Right forelimb (tissue), 1 donor: Measurements from ENCODE around the gene SPSB4.

ENCODE experiments used
- DNase-seq: peaks from one replicate; pipeline ENCODE4 v3.0.0-alpha.2; 2018

SPSB4 gene

GRCh38 chr3:141076797-141077571 is 25.8 kb downstream of the SPSB4 start:
- peak; percentile 81 for DNase-seq

GRCh38 chr3:141077631-141078030 is 26.5 kb downstream of the SPSB4 start:
- DNase-seq = no peak

DNA sequence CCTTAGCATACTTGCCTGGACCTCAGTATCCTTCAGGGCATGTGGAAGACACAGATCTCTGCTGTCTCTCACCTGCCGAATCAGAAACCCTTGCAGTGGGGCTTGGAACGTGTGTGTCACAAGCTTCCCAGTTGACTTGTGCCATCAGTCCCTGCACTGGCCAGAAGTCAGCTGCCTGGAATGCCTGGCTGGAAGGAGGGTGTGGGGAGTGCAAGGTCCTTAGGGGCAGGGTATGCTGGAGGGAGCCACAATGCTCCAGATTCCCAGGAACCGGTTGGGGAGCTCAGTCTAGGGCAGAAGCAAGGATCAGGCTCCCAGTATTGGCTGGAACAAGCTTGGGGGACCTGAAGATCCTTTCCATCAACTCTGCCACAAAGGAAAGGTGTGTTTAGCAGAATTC is 27.1 kb downstream of the SPSB4 start:
- peak; percentile 34 for DNase-seq

GRCh38 chr3:141080431-141080830 is 29.3 kb downstream of the SPSB4 start:
- DNase-seq = no peak

DNA sequence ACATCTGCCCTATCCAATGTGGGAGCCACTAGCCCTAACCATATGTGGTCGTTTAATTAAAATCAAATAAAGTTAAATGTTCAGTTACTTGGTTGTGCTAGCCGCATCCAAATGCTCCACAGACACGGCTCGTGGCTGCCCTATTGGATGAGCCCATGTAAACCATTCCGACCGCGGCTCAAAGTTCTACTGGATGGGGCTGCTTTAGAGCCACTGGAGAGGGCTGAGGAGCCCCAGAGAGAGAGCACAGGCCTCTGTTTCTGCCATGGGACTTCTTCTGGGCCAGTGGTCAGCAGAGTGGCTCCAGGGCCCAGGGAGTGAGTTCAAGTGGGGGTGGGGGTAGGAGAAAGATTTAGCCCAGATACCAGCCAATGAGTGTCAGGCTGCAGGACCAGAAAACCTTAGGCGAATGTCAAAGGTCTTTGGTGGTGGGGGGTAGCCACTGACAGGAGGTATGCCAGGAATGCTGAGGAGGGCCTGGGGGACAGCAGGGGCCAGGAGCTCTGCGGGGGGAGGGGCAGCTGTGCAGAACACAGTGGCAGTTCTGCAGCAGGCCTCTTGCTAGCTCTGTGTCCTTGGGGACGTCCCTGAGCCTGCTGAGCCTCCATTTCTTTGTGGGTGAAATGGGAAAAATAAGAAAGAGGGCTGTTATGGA is 30.1 kb downstream of the SPSB4 start:
- DNase-seq = peak; percentile 33

DNA sequence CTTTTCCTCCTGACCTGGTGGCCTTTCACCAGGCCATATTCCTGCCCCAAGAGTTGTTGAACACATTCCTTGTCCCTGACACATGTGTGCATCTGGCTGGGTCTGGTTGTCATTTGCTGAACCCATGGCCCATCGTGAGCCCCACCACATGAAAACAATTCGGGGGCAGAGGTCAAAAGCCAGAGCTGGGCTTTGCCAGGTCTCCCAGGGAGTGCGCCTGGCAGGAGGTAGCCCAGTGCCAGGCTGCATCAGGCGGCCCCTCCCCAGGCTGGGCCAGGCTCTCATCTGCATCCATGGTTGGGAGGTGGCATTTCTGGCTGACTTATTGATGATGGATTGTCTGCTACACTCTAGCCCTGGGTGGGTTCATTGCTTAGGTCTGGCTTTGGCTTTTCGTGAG is 30.9 kb downstream of the SPSB4 start:
- DNase-seq = peak; percentile 36

DNA sequence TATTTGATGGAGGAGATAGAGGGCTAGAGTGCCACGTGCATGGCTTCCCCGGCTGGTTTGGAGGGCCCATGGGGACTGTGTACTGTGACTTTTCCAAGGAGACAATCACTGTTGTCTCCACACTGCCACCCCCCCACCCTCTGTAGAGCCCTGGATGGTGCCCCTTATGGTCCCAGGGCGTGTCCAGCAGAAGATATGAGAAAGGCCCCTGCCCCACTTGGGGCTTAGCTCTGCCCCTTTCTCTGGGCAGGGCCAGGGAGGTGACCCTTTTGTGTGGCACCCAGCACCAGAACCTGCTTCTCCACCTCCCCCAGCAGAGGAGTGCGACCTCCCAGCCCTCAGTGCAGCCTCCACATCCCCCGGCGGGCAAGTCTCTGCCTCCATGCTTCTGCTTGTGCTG is 32.1 kb downstream of the SPSB4 start:
- peak; percentile 34 for DNase-seq

DNA sequence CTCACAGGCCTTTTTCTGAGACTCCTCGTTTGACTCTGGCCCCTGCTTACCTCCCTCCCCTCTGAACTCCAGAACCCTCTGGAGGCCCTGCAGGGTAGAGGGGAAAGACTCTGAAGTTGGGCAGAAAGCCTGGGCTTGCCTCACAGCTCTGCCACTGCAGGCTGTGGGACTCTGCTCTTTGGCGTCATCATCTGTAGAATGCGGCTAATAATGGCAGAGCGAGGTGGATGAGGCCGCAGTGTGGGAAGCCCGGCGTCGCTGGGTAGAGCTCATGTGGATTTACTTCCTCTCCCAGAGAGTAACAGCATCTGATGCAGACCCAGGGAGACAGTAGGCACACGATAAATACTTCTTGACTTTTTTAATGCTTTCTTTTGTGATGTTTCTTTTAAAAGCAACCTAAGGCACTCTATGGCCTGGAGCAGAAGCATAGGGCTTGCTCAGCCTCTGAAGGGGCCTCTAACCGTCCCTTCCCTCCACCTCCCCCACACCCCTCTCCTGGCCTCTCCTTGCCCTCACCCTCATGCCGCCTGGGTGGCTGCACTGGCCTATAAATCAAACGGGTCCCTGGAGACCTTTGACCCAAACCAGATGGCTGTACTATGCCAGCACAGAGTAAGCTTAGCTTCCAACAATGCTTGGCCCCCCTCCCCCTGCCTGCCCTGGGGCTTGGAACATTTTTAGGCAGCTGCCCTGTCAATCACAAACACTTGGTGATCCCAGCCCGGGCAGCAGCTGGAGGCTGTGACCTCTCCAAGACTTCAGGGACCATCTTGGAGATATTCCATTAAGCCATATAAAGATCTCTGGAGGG is 32.9 kb downstream of the SPSB4 start:
- peak; percentile 80 for DNase-seq

GRCh38 chr3:141085343-141086070 is 34.4 kb downstream of the SPSB4 start:
- peak; percentile 45 for DNase-seq

GRCh38 chr3:141086188-141086587 is 35.0 kb downstream of the SPSB4 start:
- DNase-seq = no peak

- no peak for DNase-seq
Measured at GRCh38 chr3:141087076-141087777, 36.1 kb downstream of the SPSB4 start.

- no peak for DNase-seq
Measured at GRCh38 chr3:141087778-141088130, 36.6 kb downstream of the SPSB4 start.

DNA sequence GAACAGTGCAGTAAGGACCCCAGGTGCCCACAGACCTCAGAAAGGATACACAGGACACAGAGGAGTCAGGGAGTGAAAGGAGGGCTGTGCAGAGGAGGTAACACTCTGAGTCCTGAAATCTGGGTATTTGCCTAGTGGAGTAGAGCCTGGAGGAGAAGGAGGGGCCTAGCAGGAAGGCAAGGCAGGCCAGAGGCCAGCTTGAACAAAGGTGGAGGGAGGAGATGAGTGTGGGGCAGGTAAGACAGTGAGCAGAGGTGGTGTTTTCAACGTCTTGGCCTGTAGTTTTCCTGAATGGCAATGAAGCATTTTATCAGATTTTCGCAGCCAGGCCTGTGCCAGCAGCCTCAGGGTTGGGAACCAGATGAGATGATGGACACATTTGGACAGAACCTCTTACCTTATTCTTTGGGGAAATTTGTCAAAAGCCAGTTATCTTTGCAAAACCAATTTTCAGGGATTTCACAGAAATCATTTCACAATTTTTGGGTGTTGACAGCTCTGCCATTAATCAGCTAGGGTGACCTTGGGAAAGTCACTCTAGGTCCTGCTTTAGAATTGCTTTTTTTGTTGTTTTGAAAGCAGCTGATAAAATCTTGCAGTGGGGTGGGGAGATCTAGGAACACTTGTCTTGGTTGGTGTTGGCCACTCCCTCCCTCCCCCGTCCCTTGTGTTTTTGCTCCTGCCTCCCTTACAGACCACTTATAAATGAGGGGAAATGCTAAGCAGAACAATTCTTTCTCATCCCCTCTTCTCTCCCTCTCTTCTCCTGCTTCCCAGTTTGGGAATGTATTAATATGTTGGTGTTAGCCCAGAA is 38.4 kb downstream of the SPSB4 start:
- DNase-seq = no peak

DNA sequence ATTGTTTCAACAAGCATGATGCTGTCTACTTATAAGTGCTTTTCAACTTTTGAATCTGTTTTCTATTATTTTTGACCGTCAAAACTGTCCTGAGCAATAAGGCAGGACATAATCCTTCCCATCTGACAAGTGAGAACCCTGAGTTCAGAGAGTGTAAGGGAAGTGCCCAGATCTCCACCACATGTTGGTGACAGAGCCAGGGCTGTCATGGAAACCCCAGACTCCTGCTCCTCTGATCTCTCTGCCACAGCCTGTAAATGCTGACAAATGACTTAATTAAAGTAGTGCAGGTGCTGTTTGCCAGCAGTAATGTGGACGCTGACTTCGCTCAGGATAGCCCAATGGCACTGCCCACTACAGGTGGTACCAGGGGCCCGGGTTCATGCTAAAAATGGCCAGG is 40.3 kb downstream of the SPSB4 start:
- no peak for DNase-seq

DNA sequence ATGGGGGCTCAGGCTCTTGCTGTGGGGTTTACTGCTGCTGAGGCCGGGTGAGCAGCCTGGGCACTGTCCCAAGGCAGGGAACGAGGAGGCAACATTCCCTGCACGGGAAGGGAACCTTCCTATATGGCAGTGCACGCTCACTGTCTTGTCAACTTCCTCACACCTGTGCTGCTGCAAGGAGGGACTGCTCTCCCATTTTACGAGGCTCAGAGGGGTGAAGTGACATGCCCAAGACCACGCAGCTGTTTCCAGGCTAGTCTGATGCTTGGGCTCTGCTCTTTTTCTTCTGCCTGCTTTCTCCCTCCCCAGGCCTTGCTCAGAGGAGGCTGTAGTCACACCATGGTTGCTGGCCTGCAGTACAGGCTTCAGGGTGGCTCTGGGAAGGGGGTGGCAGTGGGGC is 41.5 kb downstream of the SPSB4 start:
- DNase-seq = no peak

DNA sequence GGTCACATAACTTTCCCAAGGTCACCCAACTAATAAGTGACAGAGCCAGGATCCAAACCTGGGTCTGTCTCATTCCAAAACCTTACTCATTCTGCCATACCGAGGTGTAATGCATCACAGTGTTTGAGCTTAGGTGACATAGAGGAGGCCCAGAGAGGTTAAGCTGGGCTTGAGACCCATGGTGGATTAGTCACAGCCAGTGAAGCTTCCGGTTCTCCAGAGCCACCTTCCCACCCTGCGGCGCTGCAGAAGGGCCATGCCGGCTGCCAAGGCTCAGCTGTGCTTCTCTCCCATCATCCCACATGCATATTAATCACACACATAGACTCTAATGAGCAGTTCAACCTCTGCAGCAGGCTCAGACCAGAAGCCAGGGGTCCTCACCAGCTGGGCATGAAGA is 42.2 kb downstream of the SPSB4 start:
- DNase-seq = no peak

DNA sequence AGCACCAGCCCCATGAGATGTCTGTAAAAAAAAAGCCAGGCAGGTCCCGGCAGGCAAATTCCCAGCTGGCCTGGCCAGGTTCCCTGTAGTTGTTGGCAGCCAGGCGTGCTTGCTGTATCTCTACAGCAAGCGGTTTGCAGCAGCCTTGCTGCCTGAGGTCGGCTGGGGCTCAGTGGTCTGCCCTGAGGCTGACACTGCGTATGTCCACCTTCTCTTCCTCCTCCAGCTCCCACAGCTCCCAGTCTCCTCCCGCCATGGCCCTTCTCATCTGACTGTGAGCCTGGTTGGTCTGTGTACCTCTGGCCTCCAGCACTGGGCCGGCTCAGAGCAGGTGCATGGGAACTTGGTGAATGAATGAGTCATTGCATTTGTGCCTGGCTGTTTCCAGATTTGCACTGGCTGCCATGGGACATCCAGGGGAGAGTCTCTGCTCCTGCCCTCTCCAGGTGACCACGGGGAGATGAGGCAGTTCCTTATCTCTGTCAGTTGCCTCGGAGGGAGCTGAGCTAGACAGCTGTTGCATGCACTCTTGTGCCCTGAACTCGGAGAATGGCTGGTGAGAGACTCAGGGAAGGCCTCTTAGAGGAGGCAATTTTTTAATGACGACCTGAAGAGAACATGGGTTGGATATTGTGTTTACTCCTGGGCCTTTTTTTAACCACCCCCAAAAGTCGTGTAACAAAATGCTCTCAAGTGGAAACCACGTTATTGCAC is 43.0 kb downstream of the SPSB4 start:
- DNase-seq = peak; percentile 69

- peak; percentile 93 for DNase-seq
Measured at GRCh38 chr3:141094790-141095545, 43.8 kb downstream of the SPSB4 start.

- no peak for DNase-seq
Measured at GRCh38 chr3:141095546-141095937, 44.4 kb downstream of the SPSB4 start.

DNA sequence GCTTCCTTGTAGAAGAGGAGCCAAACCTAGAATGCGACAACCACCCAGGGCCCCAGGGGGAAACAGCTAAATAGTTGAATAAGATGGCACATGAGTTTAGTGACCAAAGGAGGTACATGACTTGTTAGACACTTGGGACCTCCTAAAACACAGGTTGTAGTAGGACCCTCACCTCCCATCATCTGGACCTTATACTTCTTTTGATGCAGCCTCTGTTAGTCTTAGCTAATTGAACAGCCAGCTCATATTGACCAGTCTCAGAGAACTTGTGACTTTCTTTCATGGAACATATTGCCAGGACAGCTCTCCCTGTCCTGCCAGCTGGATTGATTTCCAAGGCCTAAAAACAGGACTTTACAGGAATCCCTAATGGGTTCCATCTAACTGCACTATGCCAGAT is 45.0 kb downstream of the SPSB4 start:
- DNase-seq = peak; percentile 39
